Measurements from ENCODE around the gene DOK3.

DOK3 gene

DNA sequence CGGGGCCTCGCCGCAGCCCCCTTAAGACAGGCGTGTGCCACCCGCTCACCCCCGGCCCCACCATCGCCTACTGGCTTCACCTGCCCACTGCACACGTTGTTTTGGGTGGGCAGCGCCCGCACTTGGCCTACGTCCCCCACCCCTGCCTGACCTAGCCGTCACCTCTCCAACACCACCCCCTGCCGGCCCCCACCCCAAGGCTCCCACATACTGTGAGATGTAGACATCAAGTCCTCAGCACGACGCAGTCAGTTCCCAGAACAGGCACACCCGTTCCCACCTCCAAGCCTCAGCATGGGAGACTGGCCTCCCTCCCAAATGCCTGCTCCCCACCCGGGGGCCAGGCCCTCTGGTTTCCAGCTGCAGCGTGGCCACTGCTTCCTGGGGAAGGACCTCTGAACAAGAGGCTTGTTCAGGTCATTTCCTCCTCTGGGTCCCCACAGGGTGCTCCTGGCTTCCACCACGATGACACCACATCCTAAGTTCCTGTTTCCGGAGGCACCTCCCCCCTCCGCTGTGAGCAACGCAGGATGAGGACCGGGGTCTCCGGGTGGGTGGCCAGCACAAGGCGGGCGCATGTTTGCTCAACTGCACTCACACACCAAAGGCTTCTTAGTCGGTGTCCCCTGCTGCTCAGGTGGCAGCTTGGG is 47.5 kb downstream of the DOK3 start:
- 94 to 97% methylated on average over 23 to 24 of the region's 27 CpGs for WGBS, 2 experiments (ENCODE audit: insufficient coverage in 2 of 2)
- no peak overlapping the region for H3K27ac ChIP-seq (ENCODE audit: low read depth, low read length, severe bottlenecking)
- peaks cover 89% of the 10 kb centered on the region for H3K36me3 ChIP-seq (ENCODE audit: control insufficient read depth, insufficient read depth, low read length)

DNA sequence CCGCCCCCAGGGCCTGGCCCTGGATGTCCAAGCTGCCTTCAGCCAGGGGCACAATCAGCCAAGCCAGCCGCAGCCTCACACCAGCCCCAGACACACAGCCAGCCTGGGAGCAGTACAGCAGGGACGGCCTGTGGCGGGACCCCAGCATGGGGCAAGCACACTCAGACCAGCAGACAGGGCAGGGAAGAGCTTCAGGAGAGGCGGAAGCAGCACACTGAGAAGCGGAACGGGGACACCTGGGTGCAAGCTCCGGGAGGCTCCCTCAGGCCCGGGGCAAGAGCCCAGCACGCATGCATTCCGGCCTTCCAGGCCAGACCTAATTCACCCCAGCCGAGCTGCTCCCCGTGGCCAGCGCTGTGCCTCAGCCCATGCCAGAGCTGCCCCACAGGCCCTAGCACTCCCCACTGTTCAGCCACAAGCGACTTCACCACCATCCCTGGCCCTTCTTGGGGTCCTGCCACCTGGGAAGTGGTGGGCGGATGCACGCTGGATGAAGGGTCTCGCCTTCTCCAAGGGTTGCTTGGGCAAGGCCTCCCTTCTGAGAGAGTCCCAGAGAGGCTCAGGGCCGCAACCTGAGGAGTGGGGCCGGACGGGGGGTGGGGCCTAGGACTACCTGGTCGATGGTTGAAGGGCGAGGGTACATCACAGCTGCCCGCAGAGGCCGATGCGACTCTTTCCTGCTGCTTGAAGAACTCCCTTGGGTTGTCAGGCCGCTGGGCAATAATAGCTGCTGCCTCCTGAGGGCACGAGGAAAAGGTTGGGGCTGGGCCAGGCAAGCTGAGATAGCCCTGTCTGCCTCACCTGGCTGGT is 49.6 kb downstream of the DOK3 start:
- peak overlapping the region; percentile 16 for H3K27ac ChIP-seq (ENCODE audit: low read depth, low read length, severe bottlenecking)
- peaks cover 75% of the 10 kb centered on the region for H3K36me3 ChIP-seq (ENCODE audit: control insufficient read depth, insufficient read depth, low read length)
- H3K4me1 ChIP-seq (ENCODE audit: control insufficient read depth, insufficient read depth, low read length, poor library complexity, severe bottlenecking), result peaks cover 12% of the 10 kb centered on the region
- 94 to 96% methylated on average over 24 to 28 of the region's 28 CpGs for WGBS, 2 experiments (ENCODE audit: insufficient coverage in 2 of 2)
- H3K9me3 ChIP-seq (ENCODE audit: control insufficient read depth, low read length), result no peaks in the 10 kb centered on the region
- H3K4me3 ChIP-seq (ENCODE audit: extremely low read depth, insufficient read depth, low read length, poor library complexity, severe bottlenecking), result no peak overlapping the region

More for the DNA sequence above, 47.5 kb downstream of the DOK3 start:
- Histone ChIP-seq H3K9me3 (ENCODE audit: control insufficient read depth, low read length) (no peaks in the 10 kb centered on the region), H3K4me1 (ENCODE audit: control insufficient read depth, insufficient read depth, low read length, poor library complexity, severe bottlenecking) (no peaks in the 10 kb centered on the region), H3K4me3 (ENCODE audit: extremely low read depth, insufficient read depth, low read length, poor library complexity, severe bottlenecking) (no peak overlapping the region)

DNA sequence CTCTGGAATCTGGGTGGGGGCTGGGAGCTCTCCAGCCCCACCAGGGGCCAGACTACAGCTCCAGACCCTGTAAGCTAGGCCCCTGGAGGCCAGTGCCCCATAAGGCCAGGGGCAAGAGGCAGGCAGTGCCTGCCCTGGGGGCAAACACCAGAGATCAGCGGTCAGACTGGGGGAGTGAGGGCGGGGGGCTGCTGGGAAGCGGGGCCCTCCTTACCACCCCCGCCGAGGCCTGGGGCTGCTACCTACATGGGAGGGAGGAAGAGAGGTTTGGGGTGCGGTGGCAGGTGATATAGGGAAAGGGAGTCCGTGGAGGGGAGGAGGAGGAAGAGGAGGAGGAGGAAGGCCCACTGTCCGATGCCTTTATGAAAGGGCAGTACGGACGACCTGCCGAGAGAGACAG is 50.3 kb downstream of the DOK3 start:
- Histone ChIP-seq H3K4me3 (ENCODE audit: extremely low read depth, insufficient read depth, low read length, poor library complexity, severe bottlenecking) (no peak overlapping the region), H3K27ac (ENCODE audit: low read depth, low read length, severe bottlenecking) (no peak overlapping the region), H3K4me1 (ENCODE audit: control insufficient read depth, insufficient read depth, low read length, poor library complexity, severe bottlenecking) (peaks cover 12% of the 10 kb centered on the region), H3K36me3 (ENCODE audit: control insufficient read depth, insufficient read depth, low read length) (peaks cover 71% of the 10 kb centered on the region), H3K9me3 (ENCODE audit: control insufficient read depth, low read length) (no peaks in the 10 kb centered on the region)
- 87 to 94% methylated on average over 7 to 11 of the region's 11 CpGs for WGBS, 2 experiments (ENCODE audit: insufficient coverage in 2 of 2)

DNA sequence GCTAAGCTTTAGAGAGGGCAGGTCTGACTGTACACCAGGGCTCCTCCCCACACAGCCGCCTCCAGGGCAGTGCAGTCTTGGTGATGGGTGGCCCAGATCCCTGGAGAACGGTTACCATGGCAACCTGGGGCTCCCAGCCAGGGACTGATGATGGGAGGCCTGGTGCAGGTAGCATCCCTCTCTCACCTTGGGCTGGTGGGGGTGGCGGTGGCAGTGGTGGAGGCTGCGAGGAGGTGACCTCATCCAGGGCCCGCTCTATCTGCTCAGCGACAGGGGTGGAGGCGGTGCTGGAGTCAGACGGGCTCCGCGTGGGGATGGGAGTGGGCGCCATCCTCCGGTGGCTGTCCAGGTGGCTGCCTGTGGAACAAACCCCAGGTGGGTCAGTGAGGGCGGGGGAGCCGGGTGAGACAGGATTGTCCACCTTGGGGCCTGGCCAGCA is 50.7 kb downstream of the DOK3 start:
- peak overlapping the region; percentile 84 for H3K27ac ChIP-seq (ENCODE audit: low read depth, low read length, severe bottlenecking)
- peaks cover 71% of the 10 kb centered on the region for H3K36me3 ChIP-seq (ENCODE audit: control insufficient read depth, insufficient read depth, low read length)
- no peak overlapping the region for H3K4me3 ChIP-seq (ENCODE audit: extremely low read depth, insufficient read depth, low read length, poor library complexity, severe bottlenecking)
- 93 to 94% methylated on average over 12 of the region's 14 CpGs for WGBS, 2 experiments (ENCODE audit: insufficient coverage in 2 of 2)
- H3K9me3 ChIP-seq (ENCODE audit: control insufficient read depth, low read length), result no peaks in the 10 kb centered on the region
- H3K4me1 ChIP-seq (ENCODE audit: control insufficient read depth, insufficient read depth, low read length, poor library complexity, severe bottlenecking), result peaks cover 12% of the 10 kb centered on the region

DNA sequence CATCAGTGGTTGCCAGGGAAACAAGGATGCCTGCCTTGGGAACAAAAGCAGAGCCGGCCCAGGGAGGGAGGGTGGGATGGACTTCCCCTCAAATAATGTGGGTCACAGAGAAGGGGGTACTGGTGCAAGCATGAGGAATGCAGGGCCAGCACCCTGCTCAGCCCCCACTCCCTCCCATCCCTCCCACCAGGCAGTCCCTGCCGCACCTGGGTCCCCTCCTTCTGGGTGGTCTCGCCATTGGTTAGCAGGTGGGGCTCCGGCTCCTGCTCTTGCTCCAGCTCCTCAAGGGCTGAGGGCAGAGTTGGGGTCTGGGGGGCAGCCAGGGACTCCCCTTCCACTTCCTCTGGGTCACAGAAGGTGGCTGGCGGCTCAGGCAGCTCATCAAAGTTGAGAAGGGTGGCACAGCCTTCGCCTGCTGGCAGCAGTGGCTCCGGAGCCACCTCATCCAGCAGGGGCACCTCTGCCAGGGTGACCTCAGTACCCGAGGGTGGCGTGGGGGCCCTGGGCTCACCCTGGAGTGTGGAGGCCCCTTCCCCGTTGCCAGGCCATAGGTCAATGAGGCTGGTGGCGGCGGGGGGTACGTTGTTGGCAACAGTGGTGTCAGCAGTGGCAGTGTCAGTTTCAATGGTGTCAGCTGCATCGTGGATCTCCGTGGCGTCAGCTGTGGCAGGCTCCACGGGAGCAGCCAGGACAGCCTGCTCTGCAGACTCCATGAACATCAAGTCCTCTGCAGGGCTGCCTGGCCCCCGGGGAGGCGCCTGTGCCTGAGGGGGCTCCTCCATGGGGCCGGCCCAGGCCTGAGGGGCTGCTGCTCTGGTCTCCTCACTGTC is 51.6 kb downstream of the DOK3 start:
- 88 to 97% methylated on average over 16 of the region's 20 CpGs for WGBS, 2 experiments (ENCODE audit: insufficient coverage in 2 of 2)
- Histone ChIP-seq H3K9me3 (ENCODE audit: control insufficient read depth, low read length) (no peaks in the 10 kb centered on the region), H3K27ac (ENCODE audit: low read depth, low read length, severe bottlenecking) (peak overlapping the region; percentile 84), H3K4me1 (ENCODE audit: control insufficient read depth, insufficient read depth, low read length, poor library complexity, severe bottlenecking) (peaks cover 12% of the 10 kb centered on the region), H3K4me3 (ENCODE audit: extremely low read depth, insufficient read depth, low read length, poor library complexity, severe bottlenecking) (no peak overlapping the region), H3K36me3 (ENCODE audit: control insufficient read depth, insufficient read depth, low read length) (peaks cover 63% of the 10 kb centered on the region)

DNA sequence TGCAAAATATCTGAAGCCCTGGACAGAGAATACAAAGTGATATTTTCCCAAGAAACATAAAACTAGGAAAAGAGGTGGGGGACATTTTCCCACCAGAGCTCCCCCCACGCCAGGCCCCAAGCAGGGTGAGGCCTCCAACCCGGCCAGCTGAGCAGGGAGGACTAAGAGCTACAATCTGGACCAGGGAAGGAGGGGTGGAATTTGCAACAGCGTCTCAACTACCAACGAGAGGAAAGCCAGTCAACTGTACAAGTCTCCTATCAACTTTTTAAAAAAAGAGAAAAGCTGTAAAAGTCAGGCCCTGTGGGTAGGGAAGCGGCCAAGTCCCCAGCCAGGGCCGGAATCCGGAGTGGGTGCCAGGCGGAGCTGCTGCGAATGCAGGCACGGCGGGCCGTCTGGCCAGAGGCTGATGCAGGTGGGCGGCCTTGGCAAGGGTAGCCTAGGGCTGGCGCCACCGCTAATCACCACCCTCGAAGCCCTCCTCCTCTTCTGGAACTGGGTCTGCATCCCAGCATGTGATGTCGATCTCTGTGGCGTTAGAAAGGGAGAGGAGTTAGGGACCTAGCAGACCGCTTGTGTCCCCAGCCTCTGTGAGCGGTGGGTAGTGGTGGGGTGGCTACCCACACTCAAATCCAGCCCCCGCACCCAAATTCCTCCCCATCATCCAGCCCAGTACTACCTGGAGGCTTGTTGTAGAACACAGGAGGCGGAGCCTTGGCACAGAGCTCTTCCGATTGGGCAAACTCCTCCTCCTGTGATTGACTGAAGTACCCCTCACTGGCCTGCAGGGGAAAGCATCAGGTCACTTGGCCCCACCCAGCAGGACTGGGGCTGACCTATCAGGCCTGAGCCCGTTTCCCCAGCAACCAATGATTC is 52.4 kb downstream of the DOK3 start:
- Histone ChIP-seq H3K36me3 (ENCODE audit: control insufficient read depth, insufficient read depth, low read length) (peaks cover 54% of the 10 kb centered on the region), H3K4me1 (ENCODE audit: control insufficient read depth, insufficient read depth, low read length, poor library complexity, severe bottlenecking) (peaks cover 12% of the 10 kb centered on the region), H3K9me3 (ENCODE audit: control insufficient read depth, low read length) (no peaks in the 10 kb centered on the region), H3K4me3 (ENCODE audit: extremely low read depth, insufficient read depth, low read length, poor library complexity, severe bottlenecking) (no peak overlapping the region), H3K27ac (ENCODE audit: low read depth, low read length, severe bottlenecking) (peak overlapping the region; percentile 8)
- WGBS, 2 experiments (ENCODE audit: insufficient coverage in 2 of 2), result 90 to 93% methylated on average over 16 to 19 of the region's 24 CpGs

DNA sequence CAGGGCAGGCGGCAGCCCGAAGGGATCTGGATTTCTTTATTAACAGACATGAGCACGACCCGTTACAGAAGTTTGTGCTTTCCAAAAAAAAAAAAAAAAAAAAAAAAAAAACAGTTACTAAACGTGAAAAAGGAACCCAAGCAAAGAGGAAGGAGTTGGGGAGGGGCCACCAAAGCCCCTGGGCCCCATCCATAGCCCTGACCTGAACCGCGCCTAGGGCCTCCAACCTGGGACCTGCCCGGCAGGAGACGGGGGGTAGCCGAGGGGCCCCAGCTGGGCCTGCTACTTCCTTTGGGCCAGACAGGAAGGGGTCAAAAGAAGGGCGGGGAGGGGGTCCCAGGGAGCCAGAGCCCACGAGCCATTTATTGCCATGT is 53.0 kb downstream of the DOK3 start:
- H3K27ac ChIP-seq (ENCODE audit: low read depth, low read length, severe bottlenecking), result no peak overlapping the region
- H3K4me3 ChIP-seq (ENCODE audit: extremely low read depth, insufficient read depth, low read length, poor library complexity, severe bottlenecking), result no peak overlapping the region
- H3K36me3 ChIP-seq (ENCODE audit: control insufficient read depth, insufficient read depth, low read length), result peaks cover 48% of the 10 kb centered on the region

DNA sequence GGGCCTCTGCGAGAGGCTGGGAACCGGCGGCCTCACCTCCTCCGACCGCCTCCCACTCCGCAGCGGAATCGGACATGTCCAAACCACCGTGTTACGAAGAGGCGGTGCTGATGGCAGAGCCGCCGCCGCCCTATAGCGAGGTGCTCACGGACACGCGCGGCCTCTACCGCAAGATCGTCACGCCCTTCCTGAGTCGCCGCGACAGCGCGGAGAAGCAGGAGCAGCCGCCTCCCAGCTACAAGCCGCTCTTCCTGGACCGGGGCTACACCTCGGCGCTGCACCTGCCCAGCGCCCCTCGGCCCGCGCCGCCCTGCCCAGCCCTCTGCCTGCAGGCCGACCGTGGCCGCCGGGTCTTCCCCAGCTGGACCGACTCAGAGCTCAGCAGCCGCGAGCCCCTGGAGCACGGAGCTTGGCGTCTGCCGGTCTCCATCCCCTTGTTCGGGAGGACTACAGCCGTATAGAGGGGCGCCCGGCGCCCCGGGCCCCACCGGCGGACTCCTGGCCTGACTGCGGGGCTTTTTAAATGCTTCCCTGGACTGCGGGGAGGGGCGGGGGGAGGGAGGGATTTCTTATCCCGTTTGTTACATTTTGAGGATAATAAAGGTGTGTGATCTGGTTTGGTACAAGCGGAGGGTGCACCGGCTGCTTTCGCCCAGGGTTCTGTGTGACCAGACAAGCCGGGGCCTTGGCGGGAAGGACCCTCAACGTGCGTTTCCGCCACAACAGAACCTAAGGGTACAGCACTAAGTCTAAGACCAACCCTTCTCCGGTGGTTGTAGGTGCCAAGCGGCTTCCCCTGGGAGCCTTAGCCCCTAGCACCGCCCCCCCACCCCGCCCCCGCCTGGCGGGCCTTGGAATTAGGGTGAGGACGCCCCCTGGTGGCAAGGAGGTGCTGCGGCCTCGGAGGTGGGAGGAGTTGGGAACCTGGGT is 53.7 kb downstream of the DOK3 start:
- peak overlapping the region; percentile 45 for H3K4me3 ChIP-seq (ENCODE audit: extremely low read depth, insufficient read depth, low read length, poor library complexity, severe bottlenecking)
- peaks cover 42% of the 10 kb centered on the region for H3K36me3 ChIP-seq (ENCODE audit: control insufficient read depth, insufficient read depth, low read length)
- H3K27ac ChIP-seq (ENCODE audit: low read depth, low read length, severe bottlenecking), result peak overlapping the region; percentile 45
- peaks cover 12% of the 10 kb centered on the region for H3K4me1 ChIP-seq (ENCODE audit: control insufficient read depth, insufficient read depth, low read length, poor library complexity, severe bottlenecking)
- no peaks in the 10 kb centered on the region for H3K9me3 ChIP-seq (ENCODE audit: control insufficient read depth, low read length)
- WGBS, 2 experiments (ENCODE audit: insufficient coverage in 2 of 2), result 6 to 9% methylated on average over 42 to 67 of the region's 76 CpGs

More for the DNA sequence above, 53.0 kb downstream of the DOK3 start:
- Histone ChIP-seq H3K9me3 (ENCODE audit: control insufficient read depth, low read length) (no peaks in the 10 kb centered on the region), H3K4me1 (ENCODE audit: control insufficient read depth, insufficient read depth, low read length, poor library complexity, severe bottlenecking) (peaks cover 12% of the 10 kb centered on the region)
- 76 to 78% methylated on average over 6 to 7 of the region's 12 CpGs for WGBS, 2 experiments (ENCODE audit: insufficient coverage in 2 of 2)

DNA sequence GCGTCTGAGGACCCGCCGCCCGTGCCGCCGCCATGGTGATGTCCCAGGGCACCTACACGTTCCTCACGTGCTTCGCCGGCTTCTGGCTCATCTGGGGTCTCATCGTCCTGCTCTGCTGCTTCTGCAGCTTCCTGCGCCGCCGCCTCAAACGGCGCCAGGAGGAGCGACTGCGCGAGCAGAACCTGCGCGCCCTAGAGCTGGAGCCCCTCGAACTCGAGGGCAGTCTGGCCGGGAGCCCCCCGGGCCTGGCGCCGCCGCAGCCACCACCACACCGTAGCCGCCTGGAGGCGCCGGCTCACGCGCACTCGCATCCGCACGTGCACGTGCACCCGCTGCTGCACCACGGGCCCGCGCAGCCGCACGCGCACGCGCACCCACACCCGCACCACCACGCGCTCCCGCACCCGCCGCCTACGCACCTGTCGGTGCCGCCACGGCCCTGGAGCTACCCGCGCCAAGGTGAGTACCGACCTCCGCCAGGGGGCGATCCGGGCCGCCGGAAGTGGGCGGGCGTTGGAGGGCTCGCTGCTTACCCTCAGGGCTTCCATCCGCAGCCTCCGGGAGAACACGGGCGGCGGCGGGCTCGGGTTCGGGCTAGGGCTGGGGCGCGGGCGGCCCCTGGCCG is 54.5 kb downstream of the DOK3 start:
- 0 to 1% methylated on average over 67 to 70 of the region's 80 CpGs for WGBS, 2 experiments (ENCODE audit: insufficient coverage in 2 of 2)
- Histone ChIP-seq H3K4me1 (ENCODE audit: control insufficient read depth, insufficient read depth, low read length, poor library complexity, severe bottlenecking) (peaks cover 12% of the 10 kb centered on the region), H3K27ac (ENCODE audit: low read depth, low read length, severe bottlenecking) (peak overlapping the region; percentile 72), H3K9me3 (ENCODE audit: control insufficient read depth, low read length) (no peaks in the 10 kb centered on the region), H3K4me3 (ENCODE audit: extremely low read depth, insufficient read depth, low read length, poor library complexity, severe bottlenecking) (peak overlapping the region; percentile 45), H3K36me3 (ENCODE audit: control insufficient read depth, insufficient read depth, low read length) (peaks cover 36% of the 10 kb centered on the region)
